ENCODE results near the gene MARCHF9. TPM values are rescaled to one million over a fixed set of nuclear protein-coding genes. Genes with fewer than 3 reads are reported as not detected.
"Not testable (repeated sequence)": the region's sequence is repeated elsewhere in the genome, so short reads cannot be mapped to it uniquely, and the experiment has no call there.

MARCHF9 gene
- polyA plus RNA-seq, 3 donors, result 16.6 to 24.8 (median 17.6) TPM

GRCh38 chr12:57721846-57722608 lies 32.9 kb upstream of the MARCHF9 start:
- DNase-seq (ENCODE audit: extremely low read depth in 1 of 11, low read depth in 9 of 11, low spot score in 4 of 11), result not testable (repeated sequence)

GRCh38 chr12:57722716-57723629 lies 31.9 kb upstream of the MARCHF9 start:
- DNase-seq (ENCODE audit: extremely low read depth in 1 of 11, low read depth in 9 of 11, low spot score in 4 of 11), result no peak

GRCh38 chr12:57723630-57723962 lies 31.3 kb upstream of the MARCHF9 start:
- no peak for DNase-seq (ENCODE audit: extremely low read depth in 1 of 11, low read depth in 9 of 11, low spot score in 4 of 11)

- DNase-seq (ENCODE audit: extremely low read depth in 1 of 11, low read depth in 9 of 11, low spot score in 4 of 11), result no peak
Measured at GRCh38 chr12:57724003-57724935, 30.6 kb upstream of the MARCHF9 start.

GRCh38 chr12:57724936-57725740 lies 29.8 kb upstream of the MARCHF9 start:
- DNase-seq (ENCODE audit: extremely low read depth in 1 of 11, low read depth in 9 of 11, low spot score in 4 of 11), result no peak

- no peak for DNase-seq (ENCODE audit: extremely low read depth in 1 of 11, low read depth in 9 of 11, low spot score in 4 of 11)
Measured at GRCh38 chr12:57725851-57726150, 29.1 kb upstream of the MARCHF9 start.

GRCh38 chr12:57726151-57726883 lies 28.6 kb upstream of the MARCHF9 start:
- DNase-seq (ENCODE audit: extremely low read depth in 1 of 11, low read depth in 9 of 11, low spot score in 4 of 11), result no peak

GRCh38 chr12:57726884-57727757 lies 27.8 kb upstream of the MARCHF9 start:
- no peak for DNase-seq (ENCODE audit: extremely low read depth in 1 of 11, low read depth in 9 of 11, low spot score in 4 of 11)

- DNase-seq (ENCODE audit: extremely low read depth in 1 of 11, low read depth in 9 of 11, low spot score in 4 of 11), result no peak
Measured at GRCh38 chr12:57727758-57728395, 27.0 kb upstream of the MARCHF9 start.

- no peak for DNase-seq (ENCODE audit: extremely low read depth in 1 of 11, low read depth in 9 of 11, low spot score in 4 of 11)
Measured at GRCh38 chr12:57729321-57729844, 25.5 kb upstream of the MARCHF9 start.

- no peak for DNase-seq (ENCODE audit: extremely low read depth in 1 of 11, low read depth in 9 of 11, low spot score in 4 of 11)
Measured at GRCh38 chr12:57730336-57731067, 24.4 kb upstream of the MARCHF9 start.

GRCh38 chr12:57731411-57732080 lies 23.4 kb upstream of the MARCHF9 start:
- DNase-seq (ENCODE audit: extremely low read depth in 1 of 11, low read depth in 9 of 11, low spot score in 4 of 11), result no peak

- no peak for DNase-seq (ENCODE audit: extremely low read depth in 1 of 11, low read depth in 9 of 11, low spot score in 4 of 11)
Measured at GRCh38 chr12:57732270-57732669, 22.6 kb upstream of the MARCHF9 start.

GRCh38 chr12:57732726-57733593 lies 21.9 kb upstream of the MARCHF9 start:
- no peak for DNase-seq (ENCODE audit: extremely low read depth in 1 of 11, low read depth in 9 of 11, low spot score in 4 of 11)
